A673 (cell line): ENCODE data around the gene TGFBR3L.

Source experiments
- CTCF ChIP-seq: fragments of 300-800, 200-600 bp; sonication (generic); conservative IDR thresholded peaks from 2 replicates; pipeline ENCODE4 v1.5.1; 2017; ENCODE audit warnings: low read depth, mild to moderate bottlenecking, antibody characterized with exemption, low read length, moderate library complexity, mixed read lengths
- EZH2 ChIP-seq: fragments of 200-600 bp; sonication (generic); IDR thresholded peaks from 2 replicates; pipeline ENCODE4 v1.6.1; 2017; ENCODE audit warnings: borderline replicate concordance, low read depth, mild to moderate bottlenecking, mixed read lengths, antibody characterized with exemption, low read length; ENCODE audit not compliant: poor library complexity, severe bottlenecking

GRCh38 chr19:7873304-7874075 is 41.1 kb upstream of the TGFBR3L start:
- no peak for TF ChIP-seq CTCF
- TF ChIP-seq EZH2: no peak
